ENCODE measurements around the gene DNAJC17. TPM values are rescaled to one million over a fixed set of nuclear protein-coding genes. Genes with fewer than 3 reads are reported as not detected.

DNAJC17 gene
- total and polyA plus RNA-seq, 4 donors = 36.5 to 76.5 (median 44.1) TPM

GRCh38 chr15:40756938-40757337, 50.3 kb downstream of the DNAJC17 start:
- ATAC-seq (ENCODE audit: insufficient read depth, low FRiP score) (no peak), DNase-seq (no peak)
- Histone ChIP-seq H3K9me3 (ENCODE audit: control insufficient read depth in 4 of 4, insufficient read depth in 3 of 4, low read length in 3 of 4) (no peaks in the 10 kb centered on the region), H3K4me3 (no peak overlapping the region), H3K9ac (ENCODE audit: insufficient read depth in 1 of 2, low read length in 2 of 2) (no peak overlapping the region), H3K36me3 (ENCODE audit: control insufficient read depth in 4 of 4, insufficient read depth in 4 of 4, low read length in 4 of 4) (peaks cover 0 to 9% (median 2%) of the 10 kb centered on the region in 4 donors), H3K27me3 (ENCODE audit: control insufficient read depth in 3 of 3, insufficient read depth in 3 of 3, low read length in 2 of 3) (no peaks in the 10 kb centered on the region), H3K27ac (ENCODE audit: low read depth in 1 of 2, low read length in 1 of 2) (no peak overlapping the region), H3K4me1 (ENCODE audit: control insufficient read depth in 5 of 5, insufficient read depth in 5 of 5, low read length in 5 of 5) (peaks cover 0 to 9% (median 0%) of the 10 kb centered on the region in 5 donors)
- TF ChIP-seq CTCF (IDR thresholded peaks at IDR 0.05; ENCODE audit: control extremely low read depth, extremely low read depth) = no peak
- WGBS, 2 donors = 32 to 45% methylated on average over 6 of the region's 6 CpGs

GRCh38 chr15:40755812-40756208, 51.5 kb downstream of the DNAJC17 start:
- 67 to 73% methylated on average over 10 of the region's 10 CpGs for WGBS, 2 donors
- peaks cover 0 to 9% (median 0%) of the 10 kb centered on the region in 5 donors for H3K4me1 ChIP-seq (ENCODE audit: control insufficient read depth in 5 of 5, insufficient read depth in 5 of 5, low read length in 5 of 5)
- H3K36me3 ChIP-seq (ENCODE audit: control insufficient read depth in 4 of 4, insufficient read depth in 4 of 4, low read length in 4 of 4) = peaks cover 7 to 13% (median 9%) of the 10 kb centered on the region in 4 donors
- no peak overlapping the region for H3K4me3 ChIP-seq
- DNase-seq (no peak), ATAC-seq (ENCODE audit: insufficient read depth, low FRiP score) (no peak)
- peak overlapping the region; percentile 52 to 98 for H3K9ac ChIP-seq (ENCODE audit: insufficient read depth in 1 of 2, low read length in 2 of 2)
- no peaks in the 10 kb centered on the region for H3K27me3 ChIP-seq (ENCODE audit: control insufficient read depth in 3 of 3, insufficient read depth in 3 of 3, low read length in 2 of 3)
- no peak for TF ChIP-seq CTCF (IDR thresholded peaks at IDR 0.05; ENCODE audit: control extremely low read depth, extremely low read depth)
- no peak overlapping the region for H3K27ac ChIP-seq (ENCODE audit: low read depth in 1 of 2, low read length in 1 of 2)
- H3K9me3 ChIP-seq (ENCODE audit: control insufficient read depth in 4 of 4, insufficient read depth in 3 of 4, low read length in 3 of 4) = no peaks in the 10 kb centered on the region

GRCh38 chr15:40754883-40755811, 52.1 kb downstream of the DNAJC17 start, which contains the start of gene RMDN3:
Gene RMDN3, minus strand, starts transcription at chr15:40755254. Its CDS starts 471 bp downstream, at chr15:40754783.
- peak; percentile 99 for ATAC-seq (ENCODE audit: insufficient read depth, low FRiP score)
- Histone ChIP-seq H3K9ac (ENCODE audit: insufficient read depth in 1 of 2, low read length in 2 of 2) (peak within 1 kb of the TSS; percentile 52 to 98), H3K9me3 (ENCODE audit: control insufficient read depth in 4 of 4, insufficient read depth in 3 of 4, low read length in 3 of 4) (no peaks in the 10 kb centered on the region), H3K4me3 (peak within 1 kb of the TSS; percentile 96), H3K36me3 (ENCODE audit: control insufficient read depth in 4 of 4, insufficient read depth in 4 of 4, low read length in 4 of 4) (peaks cover 7 to 16% (median 12%) of the 10 kb centered on the region in 4 donors), H3K27me3 (ENCODE audit: control insufficient read depth in 3 of 3, insufficient read depth in 3 of 3, low read length in 2 of 3) (no peaks in the 10 kb centered on the region), H3K27ac (ENCODE audit: low read depth in 1 of 2, low read length in 1 of 2) (peak within 1 kb of the TSS; percentile 45 to 90), H3K4me1 (ENCODE audit: control insufficient read depth in 5 of 5, insufficient read depth in 5 of 5, low read length in 5 of 5) (peaks cover 0 to 9% (median 0%) of the 10 kb centered on the region in 5 donors)
- peak; percentile 8 for TF ChIP-seq CTCF (IDR thresholded peaks at IDR 0.05; ENCODE audit: control extremely low read depth, extremely low read depth)
- peak; percentile 96 to 98 (median 97) for DNase-seq
- 1% methylated on average over 66 of the region's 66 CpGs for WGBS, 2 donors
